ENCODE results near the gene FAM131B.

FAM131B gene

DNA sequence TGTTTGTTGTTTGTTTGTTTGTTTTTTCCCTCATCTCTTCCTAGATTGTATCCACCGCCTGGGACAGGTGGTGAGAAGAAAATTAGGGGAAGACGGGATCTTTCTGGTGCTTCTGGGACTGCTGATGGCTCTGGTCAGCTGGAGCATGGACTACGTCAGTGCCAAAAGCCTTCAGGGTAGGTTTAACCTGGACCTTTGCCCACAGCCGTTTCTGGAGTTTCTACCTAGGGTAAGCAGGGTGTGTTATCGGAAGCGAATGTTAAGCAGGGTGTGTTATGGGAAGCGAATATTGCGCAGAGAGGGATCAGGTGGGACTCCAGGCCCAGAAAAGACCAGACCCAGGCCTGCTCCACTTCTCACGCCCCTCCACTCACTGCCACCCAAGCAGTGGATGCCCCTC is 41.9 kb downstream of the FAM131B start:
- Histone ChIP-seq H4K20me1 (ENCODE audit: control insufficient read depth, insufficient read depth, low read depth, low read length) (no peaks in the 10 kb centered on the region), H3K36me3 (ENCODE audit: control insufficient read depth, low read length) (no peaks in the 10 kb centered on the region), H3K4me3 (ENCODE audit: low read length) (no peak overlapping the region), H3K4me1 (ENCODE audit: control insufficient read depth, low read length) (peaks cover 23% of the 10 kb centered on the region), H3K27ac (ENCODE audit: low read depth, low read length) (no peak overlapping the region), H3F3A (ENCODE audit: control insufficient read depth, insufficient read depth) (no peaks in the 10 kb centered on the region), H3K9me2 (replicated peaks; ENCODE audit: control insufficient read depth, low read length) (no peaks in the 10 kb centered on the region), H3K27me3 (ENCODE audit: control insufficient read depth, low read length) (no peaks in the 10 kb centered on the region), H3K9me3 (ENCODE audit: control insufficient read depth, insufficient read depth, low read length) (no peaks in the 10 kb centered on the region), H3K79me2 (ENCODE audit: control insufficient read depth, low read length) (no peaks in the 10 kb centered on the region), H3K4me2 (ENCODE audit: low read length) (no peak overlapping the region)
- TF ChIP-seq EZH2phosphoT487 (IDR thresholded peaks at IDR 0.05; ENCODE audit: borderline replicate concordance, low read length) = no peak
- TF ChIP-seq, protein P1, sequence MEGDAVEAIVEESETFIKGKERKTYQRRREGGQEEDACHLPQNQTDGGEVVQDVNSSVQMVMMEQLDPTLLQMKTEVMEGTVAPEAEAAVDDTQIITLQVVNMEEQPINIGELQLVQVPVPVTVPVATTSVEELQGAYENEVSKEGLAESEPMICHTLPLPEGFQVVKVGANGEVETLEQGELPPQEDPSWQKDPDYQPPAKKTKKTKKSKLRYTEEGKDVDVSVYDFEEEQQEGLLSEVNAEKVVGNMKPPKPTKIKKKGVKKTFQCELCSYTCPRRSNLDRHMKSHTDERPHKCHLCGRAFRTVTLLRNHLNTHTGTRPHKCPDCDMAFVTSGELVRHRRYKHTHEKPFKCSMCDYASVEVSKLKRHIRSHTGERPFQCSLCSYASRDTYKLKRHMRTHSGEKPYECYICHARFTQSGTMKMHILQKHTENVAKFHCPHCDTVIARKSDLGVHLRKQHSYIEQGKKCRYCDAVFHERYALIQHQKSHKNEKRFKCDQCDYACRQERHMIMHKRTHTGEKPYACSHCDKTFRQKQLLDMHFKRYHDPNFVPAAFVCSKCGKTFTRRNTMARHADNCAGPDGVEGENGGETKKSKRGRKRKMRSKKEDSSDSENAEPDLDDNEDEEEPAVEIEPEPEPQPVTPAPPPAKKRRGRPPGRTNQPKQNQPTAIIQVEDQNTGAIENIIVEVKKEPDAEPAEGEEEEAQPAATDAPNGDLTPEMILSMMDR (IDR thresholded peaks at IDR 0.05; ENCODE audit: low read depth, low read length, poor library complexity, severe bottlenecking) = no peak

DNA sequence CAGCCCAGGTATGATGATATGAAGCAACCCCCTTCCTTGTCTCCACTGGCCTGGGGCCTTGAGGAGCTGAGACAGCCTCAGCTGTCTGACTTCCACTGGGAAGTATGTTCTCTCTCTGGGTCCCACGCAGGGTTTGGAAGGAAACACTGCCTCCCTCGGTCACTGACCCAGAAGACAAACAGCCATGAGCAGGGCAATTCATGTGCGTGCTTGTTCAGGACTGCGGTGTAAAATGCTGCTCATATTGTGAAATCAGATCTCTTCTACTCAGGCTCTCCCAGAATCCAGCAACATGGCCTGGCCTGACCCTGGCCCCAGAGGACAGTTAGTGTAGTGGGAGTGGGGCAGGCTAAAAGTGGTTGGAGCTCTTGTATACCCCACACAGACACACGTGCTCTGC is 43.9 kb downstream of the FAM131B start:
- H3K9me3 ChIP-seq (ENCODE audit: control insufficient read depth, insufficient read depth, low read length) = no peaks in the 10 kb centered on the region
- no peaks in the 10 kb centered on the region for H3K27me3 ChIP-seq (ENCODE audit: control insufficient read depth, low read length)
- no peaks in the 10 kb centered on the region for H3K36me3 ChIP-seq (ENCODE audit: control insufficient read depth, low read length)
- H4K20me1 ChIP-seq (ENCODE audit: control insufficient read depth, insufficient read depth, low read depth, low read length) = no peaks in the 10 kb centered on the region
- peaks cover under 1% of the 10 kb centered on the region; the same call in 1 of the 2 replicates for H3F3A ChIP-seq (ENCODE audit: control insufficient read depth, insufficient read depth)
- H3K4me1 ChIP-seq (ENCODE audit: control insufficient read depth, low read length) = peaks cover 3% of the 10 kb centered on the region
- H3K4me3 ChIP-seq (ENCODE audit: low read length) = no peak overlapping the region
- H3K27ac ChIP-seq (ENCODE audit: low read depth, low read length) = no peak overlapping the region
- TF ChIP-seq, protein P1 (IDR thresholded peaks at IDR 0.05; ENCODE audit: low read depth, low read length, poor library complexity, severe bottlenecking) = no peak
- TF ChIP-seq EZH2phosphoT487 (IDR thresholded peaks at IDR 0.05; ENCODE audit: borderline replicate concordance, low read length) = no peak
- H3K4me2 ChIP-seq (ENCODE audit: low read length) = no peak overlapping the region
- H3K9me2 ChIP-seq (replicated peaks; ENCODE audit: control insufficient read depth, low read length) = no peaks in the 10 kb centered on the region
- H3K79me2 ChIP-seq (ENCODE audit: control insufficient read depth, low read length) = no peaks in the 10 kb centered on the region

DNA sequence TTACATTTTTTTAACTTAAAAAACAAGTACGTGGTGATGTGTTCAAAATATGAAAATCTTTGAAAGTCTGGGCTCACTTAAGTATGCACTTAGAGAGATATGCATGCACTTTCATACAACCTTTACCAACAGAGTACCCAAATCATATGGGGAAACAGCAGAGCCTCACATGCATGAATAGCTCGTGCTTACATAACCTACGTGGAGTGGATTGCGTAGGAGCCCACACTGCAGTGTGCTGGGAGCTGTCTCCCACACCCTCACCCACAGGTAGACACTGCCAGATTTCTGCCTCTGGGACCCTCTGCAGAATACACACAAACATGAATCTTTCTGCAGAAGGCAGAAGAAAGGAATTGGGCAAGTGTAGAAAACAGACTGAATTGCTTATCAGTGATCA is 46.0 kb downstream of the FAM131B start:
- H4K20me1 ChIP-seq (ENCODE audit: control insufficient read depth, insufficient read depth, low read depth, low read length) = no peaks in the 10 kb centered on the region
- H3K4me1 ChIP-seq (ENCODE audit: control insufficient read depth, low read length) = no peaks in the 10 kb centered on the region
- TF ChIP-seq, protein P1 (IDR thresholded peaks at IDR 0.05; ENCODE audit: low read depth, low read length, poor library complexity, severe bottlenecking) = no peak
- TF ChIP-seq EZH2phosphoT487 (IDR thresholded peaks at IDR 0.05; ENCODE audit: borderline replicate concordance, low read length) = no peak
- no peaks in the 10 kb centered on the region for H3K27me3 ChIP-seq (ENCODE audit: control insufficient read depth, low read length)
- peaks cover 4% of the 10 kb centered on the region; the same call in 1 of the 2 replicates for H3F3A ChIP-seq (ENCODE audit: control insufficient read depth, insufficient read depth)
- H3K9me2 ChIP-seq (replicated peaks; ENCODE audit: control insufficient read depth, low read length) = no peaks in the 10 kb centered on the region
- no peaks in the 10 kb centered on the region for H3K79me2 ChIP-seq (ENCODE audit: control insufficient read depth, low read length)
- no peaks in the 10 kb centered on the region for H3K36me3 ChIP-seq (ENCODE audit: control insufficient read depth, low read length)
- no peak overlapping the region for H3K4me3 ChIP-seq (ENCODE audit: low read length)
- no peak overlapping the region for H3K27ac ChIP-seq (ENCODE audit: low read depth, low read length)
- H3K9me3 ChIP-seq (ENCODE audit: control insufficient read depth, insufficient read depth, low read length) = no peaks in the 10 kb centered on the region
- no peak overlapping the region for H3K4me2 ChIP-seq (ENCODE audit: low read length)

All from DOHH2 (cell line).